SK-N-MC (cell line): ENCODE data around the gene ULK4.

Experiments
- FOXP2 ChIP-seq: optimal IDR thresholded peaks from 2 replicates; pipeline ENCODE3; 2011; ENCODE audit warnings: mild to moderate bottlenecking, moderate library complexity; ENCODE audit not compliant: insufficient read depth; ENCODE audit errors: extremely low read length, control extremely low read depth
- POLR2AphosphoS5 ChIP-seq: IDR thresholded peaks from 2 replicates; pipeline ENCODE4 v1.6.1; 2012; ENCODE audit warnings: mild to moderate bottlenecking, low read depth, low read length, borderline replicate concordance

DNA sequence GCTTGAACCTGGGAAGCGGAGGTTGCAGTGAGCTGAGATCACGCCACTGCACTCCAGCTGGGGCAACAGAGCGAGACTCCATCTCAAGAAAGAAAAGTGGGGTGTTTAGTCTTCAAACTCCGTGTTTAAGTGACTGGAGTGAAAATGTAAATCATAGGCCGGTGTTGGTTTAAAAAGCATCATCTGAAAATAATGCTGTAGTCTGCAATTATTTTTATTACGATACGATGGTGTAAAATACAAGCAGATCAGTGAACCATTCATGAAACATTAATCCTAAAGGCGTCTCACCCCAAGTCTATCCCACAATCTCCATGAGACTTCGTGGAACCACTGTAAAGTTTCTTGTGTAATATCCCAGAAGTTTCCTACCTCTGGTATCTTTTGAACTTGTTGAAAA lies 756.3 kb downstream of the ULK4 start:
- TF ChIP-seq POLR2AphosphoS5 = no peak
- no peak for TF ChIP-seq FOXP2
